ENCODE results near the gene HELZ.
"Not testable (repeated sequence)": the region's sequence is repeated elsewhere in the genome, so short reads cannot be mapped to it uniquely, and the experiment has no call there.

HELZ gene

DNA sequence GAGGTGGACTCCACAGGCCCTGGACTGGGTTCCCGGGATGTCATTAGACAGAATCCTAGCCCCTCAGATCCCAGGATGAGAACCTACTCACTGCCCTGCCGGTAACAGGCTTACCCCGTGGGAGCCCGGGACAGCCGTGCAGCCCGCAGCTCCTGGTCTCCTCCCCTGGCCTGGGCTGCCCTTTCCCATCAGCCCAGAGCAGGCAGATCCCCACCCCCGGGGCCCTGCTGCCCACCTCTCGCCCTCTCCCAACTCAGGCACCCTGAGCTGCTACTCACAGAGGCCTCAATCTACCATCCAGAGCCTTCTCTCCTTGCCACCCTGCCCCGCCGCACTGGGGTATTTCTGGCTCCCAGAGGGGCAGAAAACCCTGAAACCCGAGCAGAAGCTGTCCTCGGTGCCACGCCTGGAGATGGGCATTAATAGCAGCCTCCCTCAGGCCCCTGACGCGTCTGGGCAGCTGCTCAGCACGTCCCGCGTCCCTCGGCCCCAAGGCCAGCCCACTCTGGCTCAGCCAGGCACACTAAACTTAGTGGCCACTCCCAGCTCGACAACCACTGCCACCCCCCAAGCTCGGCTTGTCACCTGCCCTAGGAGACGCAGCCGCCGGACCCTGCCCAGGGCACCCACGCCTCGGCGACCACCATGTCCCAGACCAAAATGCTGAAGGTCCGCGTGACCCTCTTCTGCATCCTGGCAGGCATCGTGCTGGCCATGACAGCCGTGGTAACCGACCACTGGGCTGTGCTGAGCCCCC lies 200.8 kb downstream of the HELZ start, which contains the start of gene CACNG1:
Gene CACNG1, plus strand, starts transcription at position 539 of the 757 bp plus-strand sequence. Its CDS starts 107 bp downstream, at position 646.
- DNase-seq = no peak

DNA sequence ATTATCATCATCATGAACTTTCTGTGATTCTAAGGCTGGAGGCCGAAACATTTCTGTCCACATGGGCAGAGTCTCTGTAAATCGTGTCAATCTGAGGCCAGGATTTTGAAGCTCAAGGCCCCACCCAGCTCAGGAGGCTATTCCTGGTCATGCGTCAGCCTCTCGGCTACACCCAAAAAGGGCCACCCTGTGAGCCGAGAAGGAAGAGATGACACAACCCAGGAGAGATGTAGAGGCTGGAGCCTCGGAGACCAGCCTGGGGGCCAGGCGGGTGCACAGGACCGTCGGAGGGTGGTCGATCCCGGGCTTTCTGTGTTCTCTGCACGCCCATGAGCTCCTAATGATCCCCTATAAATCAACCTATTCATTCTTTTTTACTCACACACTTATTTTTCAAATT lies 201.7 kb downstream of the HELZ start:
- DNase-seq = no peak

DNA sequence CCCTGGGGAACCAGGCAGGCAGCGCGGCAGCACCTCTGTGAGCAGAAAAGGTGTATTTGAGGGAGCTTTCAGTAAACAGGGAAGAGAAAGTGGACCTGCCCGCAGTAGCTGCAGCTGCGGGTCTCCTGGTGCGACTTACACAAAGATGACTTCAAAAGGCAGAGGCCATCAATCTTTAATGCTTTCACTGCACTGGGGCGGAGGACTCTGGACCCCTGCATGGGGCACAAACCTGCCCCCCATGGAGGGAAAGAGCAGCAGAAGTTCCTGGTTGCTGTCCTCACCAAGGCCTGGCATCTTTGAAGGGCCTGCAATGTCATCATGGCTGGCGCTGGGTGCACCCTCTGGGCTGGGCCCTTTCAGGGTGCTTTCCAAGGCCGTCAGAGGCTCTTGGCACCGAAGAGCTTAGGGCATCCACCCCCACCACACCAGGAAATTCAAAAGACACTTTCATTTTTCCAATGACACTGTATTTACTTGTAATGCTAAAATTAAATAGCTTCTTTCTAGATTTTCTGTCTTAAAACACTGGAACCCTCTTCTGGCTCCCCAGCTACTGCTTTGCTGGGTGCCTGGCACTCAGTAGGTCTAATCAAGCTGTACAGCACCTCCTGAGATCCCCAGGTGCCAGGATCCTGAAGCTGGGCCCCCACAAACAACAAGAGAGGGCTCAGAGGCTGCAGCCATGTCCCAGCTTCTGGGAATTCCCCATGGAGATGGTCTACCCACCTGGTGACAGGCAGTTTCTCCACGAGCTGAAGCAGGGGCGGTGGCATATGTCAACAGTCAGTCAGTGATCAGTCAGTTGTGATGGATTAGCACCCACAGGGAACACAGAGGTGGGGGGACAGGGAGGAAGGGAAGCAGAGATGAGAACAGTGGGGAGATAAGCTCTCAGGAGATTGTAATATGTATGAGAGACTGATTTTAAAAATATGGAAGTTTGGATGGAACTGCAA lies 202.8 kb downstream of the HELZ start:
- no peak for DNase-seq

GRCh38 chr17:67041531-67041930 lies 203.5 kb downstream of the HELZ start:
- DNase-seq = no peak

GRCh38 chr17:67041119-67041518 lies 203.9 kb downstream of the HELZ start:
- DNase-seq = not testable (repeated sequence)

DNA sequence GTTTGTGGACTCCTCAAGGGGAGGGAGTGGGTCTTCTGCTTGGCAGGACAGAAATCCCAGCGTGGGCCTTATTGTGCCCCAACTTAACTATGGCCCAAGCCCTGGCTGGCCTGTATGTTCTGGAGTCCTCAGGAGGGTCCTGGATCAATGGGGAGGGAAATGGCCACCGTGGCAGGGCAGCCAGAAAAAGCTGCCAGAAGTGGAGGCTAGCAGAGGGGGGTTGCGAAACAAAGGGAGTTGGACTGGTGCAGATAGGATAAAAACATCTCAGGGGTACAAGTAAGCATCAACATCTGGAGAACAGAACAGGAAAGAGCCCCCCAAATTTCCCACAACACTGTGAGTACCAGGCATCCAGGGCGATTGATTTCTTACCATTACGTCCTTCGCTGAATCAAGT lies 204.3 kb downstream of the HELZ start:
- no peak for DNase-seq

- no peak for DNase-seq
Measured at GRCh38 chr17:67038861-67039365, 206.1 kb downstream of the HELZ start.

DNA sequence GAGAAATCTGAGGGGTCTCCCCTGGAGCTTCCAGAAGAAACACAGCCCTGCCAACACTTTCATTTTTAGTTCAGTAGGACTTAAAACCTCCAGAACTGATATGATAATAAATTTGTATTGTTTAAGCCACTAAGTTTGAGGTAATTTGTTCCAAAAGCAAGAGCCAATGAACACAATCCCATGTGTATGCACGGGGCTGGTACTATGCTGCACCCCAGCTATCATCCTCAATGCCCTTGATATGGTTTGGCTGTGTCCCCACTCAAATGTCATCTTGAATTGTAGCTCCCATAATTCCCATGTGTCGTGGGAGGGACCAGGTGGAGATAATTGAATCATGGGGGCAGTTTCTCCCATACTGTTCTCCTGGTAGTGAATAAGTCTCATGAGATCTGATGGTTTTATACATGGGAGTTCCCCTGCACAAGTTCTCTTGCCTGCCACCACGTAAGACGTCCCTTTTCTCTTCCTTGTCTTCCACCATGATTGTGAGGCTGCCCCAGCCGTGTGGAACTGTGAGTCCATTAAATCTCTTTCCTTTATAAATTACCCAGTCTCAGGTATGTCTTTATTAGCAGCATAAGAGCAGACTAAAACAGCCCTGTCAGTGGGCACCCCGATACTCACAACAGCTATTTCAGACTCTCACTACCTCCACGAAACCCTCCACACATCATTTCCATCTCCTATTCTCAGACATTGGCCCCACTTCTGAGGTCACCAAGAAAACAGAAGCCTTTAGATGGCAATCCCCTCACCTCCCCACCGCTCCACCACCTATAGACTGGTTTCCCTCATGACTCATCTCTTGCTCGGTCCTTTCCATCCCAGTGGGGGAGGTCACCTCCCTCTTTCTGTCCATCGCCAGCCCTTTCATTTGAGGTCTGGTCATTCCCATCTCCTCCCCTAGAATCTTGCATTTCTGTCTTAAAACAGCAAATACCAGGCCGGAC lies 209.6 kb downstream of the HELZ start:
- DNase-seq = peak; percentile 19

- no peak for DNase-seq
Measured at GRCh38 chr17:67033613-67034012, 211.4 kb downstream of the HELZ start.

DNA sequence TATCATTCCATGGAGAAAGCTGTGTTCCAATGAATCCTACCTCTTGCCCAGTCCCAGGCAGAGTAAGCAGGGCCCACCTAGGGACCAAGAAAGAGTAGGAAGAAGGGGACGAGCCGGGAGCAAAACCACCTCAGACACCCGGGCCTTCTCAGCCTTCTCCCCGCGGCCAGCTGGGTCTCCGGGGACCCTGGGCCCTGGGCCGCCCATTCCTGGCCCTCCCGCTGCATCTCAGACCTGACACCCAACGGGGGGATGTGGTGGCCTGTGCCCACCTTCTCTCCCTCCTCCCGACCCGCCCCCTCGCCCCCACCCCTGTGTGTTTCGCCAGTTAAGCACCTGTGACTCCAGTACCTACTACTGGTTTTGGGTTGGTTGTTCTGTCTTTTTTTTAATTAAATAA lies 212.0 kb downstream of the HELZ start:
- DNase-seq = no peak

- DNase-seq = no peak
Measured at GRCh38 chr17:67032382-67032781, 212.6 kb downstream of the HELZ start.

GRCh38 chr17:67030641-67031040 lies 214.4 kb downstream of the HELZ start:
- no peak for DNase-seq

DNA sequence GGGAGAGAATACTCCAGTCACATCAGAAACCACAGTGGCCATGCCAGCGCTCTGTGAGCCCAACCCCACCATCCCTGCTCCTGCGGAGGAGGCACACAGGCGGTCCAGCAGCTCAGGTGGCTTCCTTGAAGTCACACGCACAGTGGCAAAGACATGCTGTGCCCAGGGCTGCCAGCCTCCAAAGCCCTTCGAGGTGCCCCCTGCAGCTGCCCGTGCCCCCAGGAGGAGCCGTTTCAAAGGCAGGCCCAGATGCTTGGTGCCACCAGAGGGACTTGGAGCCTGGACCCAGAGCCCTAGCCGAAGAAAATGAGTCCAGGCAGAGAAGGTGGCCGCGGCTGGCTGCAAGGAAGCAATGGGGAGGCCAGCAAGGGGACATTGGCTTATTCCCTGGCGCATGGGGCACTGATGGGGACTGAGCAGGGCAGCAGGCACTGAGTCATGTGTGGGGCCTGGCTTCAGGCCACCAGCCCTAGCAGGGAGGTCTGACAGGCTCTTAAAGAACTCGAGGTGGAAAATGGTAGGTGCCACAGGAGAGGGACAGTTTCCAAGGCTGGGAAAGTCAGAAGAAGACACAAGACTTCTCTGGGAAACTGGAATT lies 217.9 kb downstream of the HELZ start:
- DNase-seq = no peak

DNA sequence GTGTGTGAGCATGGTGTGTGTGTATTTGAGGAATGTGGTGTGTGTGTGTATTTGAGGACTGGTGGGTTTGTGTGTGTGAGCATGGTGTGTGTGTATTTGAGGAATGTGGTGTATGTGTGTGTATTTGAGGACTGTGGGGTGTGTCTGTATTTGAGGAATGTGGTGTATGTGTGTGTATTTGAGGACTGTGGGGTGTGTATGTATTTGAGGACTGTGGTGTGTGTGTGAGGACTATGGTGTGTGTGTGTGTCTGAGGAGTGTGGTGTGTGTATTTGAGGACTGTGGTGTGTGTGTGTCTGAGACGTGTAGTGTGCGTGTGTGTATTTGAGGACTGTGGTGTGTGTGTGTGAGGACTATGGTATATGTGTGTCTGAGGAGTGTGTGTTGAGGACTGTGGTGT lies 218.7 kb downstream of the HELZ start:
- no peak for DNase-seq

DNA sequence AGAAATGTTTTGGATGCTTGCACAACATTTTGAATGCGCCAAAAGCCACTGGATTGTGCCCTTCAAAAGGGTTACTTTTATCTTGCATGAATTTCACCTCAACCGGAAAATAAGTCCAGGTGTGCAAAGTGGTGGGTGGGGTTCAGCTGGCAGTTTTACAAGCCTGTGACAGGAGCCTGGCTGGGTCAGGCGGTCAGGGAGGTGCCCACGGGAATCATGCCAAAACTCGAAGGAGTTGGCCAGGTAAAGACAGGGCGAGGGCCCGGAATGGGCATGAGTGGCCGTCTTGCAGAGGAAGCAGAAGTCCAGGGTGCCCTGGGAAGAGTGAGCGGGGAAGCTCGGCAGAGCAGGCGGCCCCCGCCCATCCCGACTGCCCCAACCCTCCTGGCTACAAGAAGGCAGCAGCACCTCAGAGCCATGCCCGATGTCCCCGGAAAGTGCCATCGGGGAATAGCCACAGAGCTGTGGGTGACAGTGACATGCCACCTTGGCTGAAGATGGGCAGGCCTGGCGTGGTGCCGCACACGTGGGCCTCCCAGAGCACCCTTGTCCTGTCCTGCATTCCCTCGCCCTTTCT lies 219.7 kb downstream of the HELZ start:
- no peak for DNase-seq

DNA sequence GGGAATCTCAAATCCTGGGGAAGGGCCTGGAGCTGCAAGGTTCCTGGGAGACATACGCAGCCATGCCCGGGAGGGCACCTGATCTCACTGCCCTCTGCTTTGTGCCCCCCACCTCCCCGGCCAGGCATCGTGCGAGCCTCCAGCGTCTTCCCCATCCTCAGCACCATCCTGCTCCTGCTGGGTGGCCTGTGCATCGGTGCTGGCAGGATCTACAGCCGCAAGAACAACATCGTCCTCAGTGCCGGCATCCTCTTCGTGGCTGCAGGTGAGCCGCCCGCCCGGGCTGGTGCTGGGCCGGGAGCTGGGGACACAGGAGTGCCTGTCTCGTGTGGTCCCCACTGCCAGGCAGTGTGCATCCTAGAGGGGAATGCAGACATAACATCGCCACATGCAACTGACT lies 220.3 kb downstream of the HELZ start:
- no peak for DNase-seq

GRCh38 chr17:67022451-67022810 lies 222.6 kb downstream of the HELZ start:
- DNase-seq = no peak

- DNase-seq = no peak
Measured at GRCh38 chr17:67021743-67022450, 223.1 kb downstream of the HELZ start.

GRCh38 chr17:67021196-67021595 lies 223.8 kb downstream of the HELZ start:
- no peak for DNase-seq
